ENCODE data around the gene OLFM2. TPM values are rescaled to one million over a fixed set of nuclear protein-coding genes. Genes with fewer than 3 reads are reported as not detected.

The OLFM2 gene
- total and polyA plus RNA-seq, 2 experiments from 2014 or later: 58.1 to 117 TPM

DNA sequence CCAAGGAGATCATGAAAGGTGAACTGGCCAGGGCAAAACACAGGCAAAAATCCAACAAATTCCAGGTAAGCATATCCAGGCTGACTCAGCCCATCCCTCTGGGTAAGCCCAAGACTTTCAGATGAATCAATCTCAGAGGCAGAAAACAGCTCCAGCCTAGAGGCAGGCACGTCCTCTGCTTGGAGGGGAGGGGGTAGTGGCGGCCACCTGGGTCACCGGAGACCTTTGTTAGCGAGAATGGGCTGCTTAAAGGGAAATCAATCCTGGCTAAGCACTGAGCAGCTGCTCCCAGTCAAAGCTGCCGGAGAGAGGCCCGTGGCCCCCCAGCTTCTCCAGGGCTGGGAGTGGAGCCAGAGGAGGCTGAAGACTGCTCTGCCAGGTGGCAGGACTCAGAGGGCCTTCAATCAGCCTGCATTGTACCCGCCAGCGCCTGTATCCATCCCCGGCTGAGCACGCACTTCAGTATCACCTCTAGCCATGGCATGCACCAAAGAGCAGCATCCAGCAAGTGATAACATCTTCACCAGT, 53.0 kb downstream of the OLFM2 start:
- Mint-ChIP-seq H3K4me1 (peaks cover 6% of the 10 kb centered on the region; the same call in 2 of the 3 replicates), H3K36me3 (ENCODE audit: low read depth) (peaks cover 6% of the 10 kb centered on the region; the same call in 2 of the 3 replicates), H3K9me3 (no peaks in the 10 kb centered on the region; the same call in 2 of the 3 replicates), H3K27me3 (ENCODE audit: insufficient read depth, low read depth, poor library complexity) (no peaks in the 10 kb centered on the region), H3K27ac (peak overlapping the region; percentile 88), H3K4me3 (no peak overlapping the region)
- peaks cover 5% of the 10 kb centered on the region for H3K79me2 ChIP-seq (replicated peaks; ENCODE audit: insufficient read depth)
- no peak overlapping the region for H3K4me3 ChIP-seq
- no peaks in the 10 kb centered on the region for H3K27me3 ChIP-seq (ENCODE audit: insufficient read depth)
- peak; percentile 38 for DNase-seq (ENCODE audit: low spot score)
- peak; percentile 78 for ATAC-seq
- H2AFZ ChIP-seq: no peak overlapping the region
- H3K27ac ChIP-seq (ENCODE audit: low read depth): peak overlapping the region; percentile 39; the same call in 1 of the 2 replicates
- TF ChIP-seq ZNF114 (CRISPR knock-in tag; IDR thresholded peaks at IDR 0.05) (no peak), POLR2AphosphoS5 (IDR thresholded peaks at IDR 0.05; ENCODE audit: low read depth) (no peak), ZNF331 (CRISPR knock-in tag; IDR thresholded peaks at IDR 0.05; ENCODE audit: low read depth) (no peak), STAT1 (IDR thresholded peaks at IDR 0.05; ENCODE audit: unreplicated experiment) (no peak), JUNB (IDR thresholded peaks at IDR 0.05; ENCODE audit: unreplicated experiment) (no peak), EZH2phosphoT487 (IDR thresholded peaks at IDR 0.05; ENCODE audit: unreplicated experiment) (no peak), NANOG (IDR thresholded peaks at IDR 0.05; ENCODE audit: borderline replicate concordance) (no peak), EZH2 (IDR thresholded peaks at IDR 0.05; ENCODE audit: low read depth, unreplicated experiment) (no peak), CREB1 (CRISPR knock-in tag; IDR thresholded peaks at IDR 0.05; ENCODE audit: low read depth) (no peak)
- TF ChIP-seq, protein P1, sequence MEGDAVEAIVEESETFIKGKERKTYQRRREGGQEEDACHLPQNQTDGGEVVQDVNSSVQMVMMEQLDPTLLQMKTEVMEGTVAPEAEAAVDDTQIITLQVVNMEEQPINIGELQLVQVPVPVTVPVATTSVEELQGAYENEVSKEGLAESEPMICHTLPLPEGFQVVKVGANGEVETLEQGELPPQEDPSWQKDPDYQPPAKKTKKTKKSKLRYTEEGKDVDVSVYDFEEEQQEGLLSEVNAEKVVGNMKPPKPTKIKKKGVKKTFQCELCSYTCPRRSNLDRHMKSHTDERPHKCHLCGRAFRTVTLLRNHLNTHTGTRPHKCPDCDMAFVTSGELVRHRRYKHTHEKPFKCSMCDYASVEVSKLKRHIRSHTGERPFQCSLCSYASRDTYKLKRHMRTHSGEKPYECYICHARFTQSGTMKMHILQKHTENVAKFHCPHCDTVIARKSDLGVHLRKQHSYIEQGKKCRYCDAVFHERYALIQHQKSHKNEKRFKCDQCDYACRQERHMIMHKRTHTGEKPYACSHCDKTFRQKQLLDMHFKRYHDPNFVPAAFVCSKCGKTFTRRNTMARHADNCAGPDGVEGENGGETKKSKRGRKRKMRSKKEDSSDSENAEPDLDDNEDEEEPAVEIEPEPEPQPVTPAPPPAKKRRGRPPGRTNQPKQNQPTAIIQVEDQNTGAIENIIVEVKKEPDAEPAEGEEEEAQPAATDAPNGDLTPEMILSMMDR (conservative IDR thresholded peaks at IDR 0.05; ENCODE audit: low read depth in 2 of 2): no peak
- TF ChIP-seq, protein P2, sequence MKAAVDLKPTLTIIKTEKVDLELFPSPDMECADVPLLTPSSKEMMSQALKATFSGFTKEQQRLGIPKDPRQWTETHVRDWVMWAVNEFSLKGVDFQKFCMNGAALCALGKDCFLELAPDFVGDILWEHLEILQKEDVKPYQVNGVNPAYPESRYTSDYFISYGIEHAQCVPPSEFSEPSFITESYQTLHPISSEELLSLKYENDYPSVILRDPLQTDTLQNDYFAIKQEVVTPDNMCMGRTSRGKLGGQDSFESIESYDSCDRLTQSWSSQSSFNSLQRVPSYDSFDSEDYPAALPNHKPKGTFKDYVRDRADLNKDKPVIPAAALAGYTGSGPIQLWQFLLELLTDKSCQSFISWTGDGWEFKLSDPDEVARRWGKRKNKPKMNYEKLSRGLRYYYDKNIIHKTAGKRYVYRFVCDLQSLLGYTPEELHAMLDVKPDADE (IDR thresholded peaks at IDR 0.05): no peak
- TF ChIP-seq, protein P3, sequence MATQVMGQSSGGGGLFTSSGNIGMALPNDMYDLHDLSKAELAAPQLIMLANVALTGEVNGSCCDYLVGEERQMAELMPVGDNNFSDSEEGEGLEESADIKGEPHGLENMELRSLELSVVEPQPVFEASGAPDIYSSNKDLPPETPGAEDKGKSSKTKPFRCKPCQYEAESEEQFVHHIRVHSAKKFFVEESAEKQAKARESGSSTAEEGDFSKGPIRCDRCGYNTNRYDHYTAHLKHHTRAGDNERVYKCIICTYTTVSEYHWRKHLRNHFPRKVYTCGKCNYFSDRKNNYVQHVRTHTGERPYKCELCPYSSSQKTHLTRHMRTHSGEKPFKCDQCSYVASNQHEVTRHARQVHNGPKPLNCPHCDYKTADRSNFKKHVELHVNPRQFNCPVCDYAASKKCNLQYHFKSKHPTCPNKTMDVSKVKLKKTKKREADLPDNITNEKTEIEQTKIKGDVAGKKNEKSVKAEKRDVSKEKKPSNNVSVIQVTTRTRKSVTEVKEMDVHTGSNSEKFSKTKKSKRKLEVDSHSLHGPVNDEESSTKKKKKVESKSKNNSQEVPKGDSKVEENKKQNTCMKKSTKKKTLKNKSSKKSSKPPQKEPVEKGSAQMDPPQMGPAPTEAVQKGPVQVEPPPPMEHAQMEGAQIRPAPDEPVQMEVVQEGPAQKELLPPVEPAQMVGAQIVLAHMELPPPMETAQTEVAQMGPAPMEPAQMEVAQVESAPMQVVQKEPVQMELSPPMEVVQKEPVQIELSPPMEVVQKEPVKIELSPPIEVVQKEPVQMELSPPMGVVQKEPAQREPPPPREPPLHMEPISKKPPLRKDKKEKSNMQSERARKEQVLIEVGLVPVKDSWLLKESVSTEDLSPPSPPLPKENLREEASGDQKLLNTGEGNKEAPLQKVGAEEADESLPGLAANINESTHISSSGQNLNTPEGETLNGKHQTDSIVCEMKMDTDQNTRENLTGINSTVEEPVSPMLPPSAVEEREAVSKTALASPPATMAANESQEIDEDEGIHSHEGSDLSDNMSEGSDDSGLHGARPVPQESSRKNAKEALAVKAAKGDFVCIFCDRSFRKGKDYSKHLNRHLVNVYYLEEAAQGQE (IDR thresholded peaks at IDR 0.05; ENCODE audit: unreplicated experiment): no peak
- TF ChIP-seq, protein P4, sequence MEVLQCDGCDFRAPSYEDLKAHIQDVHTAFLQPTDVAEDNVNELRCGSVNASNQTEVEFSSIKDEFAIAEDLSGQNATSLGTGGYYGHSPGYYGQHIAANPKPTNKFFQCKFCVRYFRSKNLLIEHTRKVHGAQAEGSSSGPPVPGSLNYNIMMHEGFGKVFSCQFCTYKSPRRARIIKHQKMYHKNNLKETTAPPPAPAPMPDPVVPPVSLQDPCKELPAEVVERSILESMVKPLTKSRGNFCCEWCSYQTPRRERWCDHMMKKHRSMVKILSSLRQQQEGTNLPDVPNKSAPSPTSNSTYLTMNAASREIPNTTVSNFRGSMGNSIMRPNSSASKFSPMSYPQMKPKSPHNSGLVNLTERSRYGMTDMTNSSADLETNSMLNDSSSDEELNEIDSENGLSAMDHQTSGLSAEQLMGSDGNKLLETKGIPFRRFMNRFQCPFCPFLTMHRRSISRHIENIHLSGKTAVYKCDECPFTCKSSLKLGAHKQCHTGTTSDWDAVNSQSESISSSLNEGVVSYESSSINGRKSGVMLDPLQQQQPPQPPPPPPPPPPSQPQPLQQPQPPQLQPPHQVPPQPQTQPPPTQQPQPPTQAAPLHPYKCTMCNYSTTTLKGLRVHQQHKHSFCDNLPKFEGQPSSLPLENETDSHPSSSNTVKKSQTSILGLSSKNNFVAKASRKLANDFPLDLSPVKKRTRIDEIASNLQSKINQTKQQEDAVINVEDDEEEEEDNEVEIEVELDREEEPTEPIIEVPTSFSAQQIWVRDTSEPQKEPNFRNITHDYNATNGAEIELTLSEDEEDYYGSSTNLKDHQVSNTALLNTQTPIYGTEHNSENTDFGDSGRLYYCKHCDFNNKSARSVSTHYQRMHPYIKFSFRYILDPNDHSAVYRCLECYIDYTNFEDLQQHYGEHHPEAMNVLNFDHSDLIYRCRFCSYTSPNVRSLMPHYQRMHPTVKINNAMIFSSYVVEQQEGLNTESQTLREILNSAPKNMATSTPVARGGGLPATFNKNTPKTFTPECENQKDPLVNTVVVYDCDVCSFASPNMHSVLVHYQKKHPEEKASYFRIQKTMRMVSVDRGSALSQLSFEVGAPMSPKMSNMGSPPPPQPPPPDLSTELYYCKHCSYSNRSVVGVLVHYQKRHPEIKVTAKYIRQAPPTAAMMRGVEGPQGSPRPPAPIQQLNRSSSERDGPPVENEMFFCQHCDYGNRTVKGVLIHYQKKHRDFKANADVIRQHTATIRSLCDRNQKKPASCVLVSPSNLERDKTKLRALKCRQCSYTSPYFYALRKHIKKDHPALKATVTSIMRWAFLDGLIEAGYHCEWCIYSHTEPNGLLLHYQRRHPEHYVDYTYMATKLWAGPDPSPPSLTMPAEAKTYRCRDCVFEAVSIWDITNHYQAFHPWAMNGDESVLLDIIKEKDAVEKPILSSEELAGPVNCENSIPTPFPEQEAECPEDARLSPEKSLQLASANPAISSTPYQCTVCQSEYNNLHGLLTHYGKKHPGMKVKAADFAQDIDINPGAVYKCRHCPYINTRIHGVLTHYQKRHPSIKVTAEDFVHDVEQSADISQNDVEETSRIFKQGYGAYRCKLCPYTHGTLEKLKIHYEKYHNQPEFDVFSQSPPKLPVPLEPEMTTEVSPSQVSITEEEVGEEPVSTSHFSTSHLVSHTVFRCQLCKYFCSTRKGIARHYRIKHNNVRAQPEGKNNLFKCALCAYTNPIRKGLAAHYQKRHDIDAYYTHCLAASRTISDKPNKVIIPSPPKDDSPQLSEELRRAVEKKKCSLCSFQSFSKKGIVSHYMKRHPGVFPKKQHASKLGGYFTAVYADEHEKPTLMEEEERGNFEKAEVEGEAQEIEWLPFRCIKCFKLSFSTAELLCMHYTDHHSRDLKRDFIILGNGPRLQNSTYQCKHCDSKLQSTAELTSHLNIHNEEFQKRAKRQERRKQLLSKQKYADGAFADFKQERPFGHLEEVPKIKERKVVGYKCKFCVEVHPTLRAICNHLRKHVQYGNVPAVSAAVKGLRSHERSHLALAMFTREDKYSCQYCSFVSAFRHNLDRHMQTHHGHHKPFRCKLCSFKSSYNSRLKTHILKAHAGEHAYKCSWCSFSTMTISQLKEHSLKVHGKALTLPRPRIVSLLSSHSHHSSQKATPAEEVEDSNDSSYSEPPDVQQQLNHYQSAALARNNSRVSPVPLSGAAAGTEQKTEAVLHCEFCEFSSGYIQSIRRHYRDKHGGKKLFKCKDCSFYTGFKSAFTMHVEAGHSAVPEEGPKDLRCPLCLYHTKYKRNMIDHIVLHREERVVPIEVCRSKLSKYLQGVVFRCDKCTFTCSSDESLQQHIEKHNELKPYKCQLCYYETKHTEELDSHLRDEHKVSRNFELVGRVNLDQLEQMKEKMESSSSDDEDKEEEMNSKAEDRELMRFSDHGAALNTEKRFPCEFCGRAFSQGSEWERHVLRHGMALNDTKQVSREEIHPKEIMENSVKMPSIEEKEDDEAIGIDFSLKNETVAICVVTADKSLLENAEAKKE (CRISPR knock-in tag; IDR thresholded peaks at IDR 0.05): no peak
- 0 out of 2 replicates have a peak overlapping the region, but pooled peaks have one; percentile 26 for H3K4me2 ChIP-seq
- H3K36me3 ChIP-seq (ENCODE audit: insufficient read depth): no peaks in the 10 kb centered on the region
- H4K20me1 ChIP-seq (replicated peaks; ENCODE audit: insufficient read depth): peaks cover 23% of the 10 kb centered on the region; the same call in 1 of the 2 replicates
- no peaks in the 10 kb centered on the region for H3K4me1 ChIP-seq (ENCODE audit: insufficient read depth)
- H3F3A ChIP-seq (replicated peaks; ENCODE audit: low read depth): 0 out of 2 replicates have a peak, but pooled peaks cover 3% of the 10 kb centered on the region
- H3K9me2 ChIP-seq (ENCODE audit: insufficient read depth): no peaks in the 10 kb centered on the region
